Measurements from ENCODE around the gene PDE2A.

Gene PDE2A

DNA sequence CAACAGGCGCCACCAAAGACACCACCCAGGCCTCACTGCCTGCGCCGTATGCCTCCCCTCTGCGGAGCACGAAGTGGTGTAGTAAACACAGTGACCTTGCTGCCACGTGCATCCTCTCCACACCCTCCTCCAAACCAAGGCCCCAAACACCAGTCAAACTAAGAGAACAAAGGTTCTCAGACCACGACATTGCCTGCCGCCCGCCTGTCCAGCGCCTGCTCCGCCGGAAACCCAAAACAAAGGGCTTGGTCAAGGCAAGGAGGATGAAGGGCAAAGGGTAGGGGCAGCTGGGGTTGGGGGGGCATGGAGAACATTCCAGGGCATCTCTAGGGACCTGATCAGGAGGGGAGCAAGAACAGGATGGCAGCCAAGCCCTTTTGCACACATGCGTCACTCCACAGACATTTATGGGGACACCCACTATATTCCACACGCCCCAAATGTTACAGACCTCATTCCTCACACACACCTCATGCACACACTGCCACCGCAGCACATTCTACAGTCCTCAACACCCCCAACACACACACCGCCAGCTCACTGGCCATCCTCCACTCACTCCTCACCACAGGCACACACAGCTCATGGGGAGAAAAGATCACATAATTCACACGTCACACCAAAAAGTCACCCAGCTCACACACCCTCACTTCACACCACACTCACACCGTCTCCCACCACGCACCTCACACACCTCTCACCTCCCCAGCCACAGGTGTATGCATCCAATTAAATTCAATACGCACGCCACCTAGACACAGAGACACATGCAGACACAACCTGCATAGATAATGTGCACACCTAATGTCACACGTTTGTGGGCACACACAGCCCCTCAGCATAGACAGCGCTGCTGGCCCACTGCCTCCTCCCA is 34.5 kb downstream of the PDE2A start:
- H3K4me1 ChIP-seq (ENCODE audit: control insufficient read depth, insufficient read depth, low read length, poor library complexity, severe bottlenecking) = peaks cover 4% of the 10 kb centered on the region
- no peak overlapping the region for H3K27ac ChIP-seq (ENCODE audit: insufficient read depth, low read length, poor library complexity, severe bottlenecking)
- DNase-seq = no peak
- no peaks in the 10 kb centered on the region for H3K36me3 ChIP-seq (ENCODE audit: control insufficient read depth, insufficient read depth, low read length)
- H3K9me3 ChIP-seq (ENCODE audit: control insufficient read depth, low read length) = no peaks in the 10 kb centered on the region
- no peak overlapping the region for H3K4me3 ChIP-seq (ENCODE audit: insufficient read depth, low read depth, low read length, poor library complexity, severe bottlenecking)
- H3K27me3 ChIP-seq (replicated peaks; ENCODE audit: control insufficient read depth, insufficient read depth, low read length, poor library complexity, severe bottlenecking) = peaks cover 14% of the 10 kb centered on the region

DNA sequence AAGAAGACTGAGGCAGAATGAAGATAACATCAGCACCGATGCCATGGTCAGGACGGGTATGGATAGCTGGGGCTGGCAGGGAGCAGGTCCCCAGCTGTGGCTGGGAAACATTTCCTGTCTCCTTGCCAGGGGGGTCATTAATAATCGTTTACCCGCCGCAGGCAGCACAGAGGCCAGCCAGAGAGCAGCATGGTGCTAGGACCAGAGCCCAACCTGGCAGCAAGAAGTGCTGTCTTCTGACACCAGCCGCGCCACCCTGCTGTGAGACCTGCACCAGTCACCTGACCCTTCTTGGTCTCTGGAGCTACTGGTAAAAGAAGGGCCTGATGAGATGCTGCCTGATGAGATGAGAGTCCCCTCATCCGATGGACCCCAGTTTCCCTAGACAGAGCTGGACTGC is 36.3 kb downstream of the PDE2A start:
- H3K9me3 ChIP-seq (ENCODE audit: control insufficient read depth, low read length) = no peaks in the 10 kb centered on the region
- H3K27me3 ChIP-seq (replicated peaks; ENCODE audit: control insufficient read depth, insufficient read depth, low read length, poor library complexity, severe bottlenecking) = peaks cover 14% of the 10 kb centered on the region
- peaks cover under 1% of the 10 kb centered on the region for H3K4me1 ChIP-seq (ENCODE audit: control insufficient read depth, insufficient read depth, low read length, poor library complexity, severe bottlenecking)
- H3K4me3 ChIP-seq (ENCODE audit: insufficient read depth, low read depth, low read length, poor library complexity, severe bottlenecking) = no peak overlapping the region
- no peak for DNase-seq
- no peak overlapping the region for H3K27ac ChIP-seq (ENCODE audit: insufficient read depth, low read length, poor library complexity, severe bottlenecking)
- no peaks in the 10 kb centered on the region for H3K36me3 ChIP-seq (ENCODE audit: control insufficient read depth, insufficient read depth, low read length)

DNA sequence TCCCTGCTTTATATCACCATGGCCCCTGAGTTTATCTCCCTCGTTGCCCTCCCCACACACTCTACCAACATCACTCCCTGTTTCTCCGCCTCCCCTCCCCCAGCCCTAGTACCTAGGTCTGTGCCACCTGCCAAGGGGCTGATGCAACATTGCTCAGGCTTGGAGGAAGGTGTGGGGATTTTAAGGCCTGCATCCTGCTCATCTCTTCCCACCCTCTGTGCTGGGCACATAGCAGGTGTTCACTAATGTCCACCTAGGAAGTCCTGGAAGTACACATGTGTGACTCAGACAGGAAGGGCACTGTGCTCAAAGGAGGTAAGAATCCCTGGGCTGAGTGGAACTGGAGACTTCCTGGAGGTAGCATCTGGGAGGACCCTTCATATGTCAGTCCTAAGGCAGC is 37.0 kb downstream of the PDE2A start:
- Histone ChIP-seq H3K4me1 (ENCODE audit: control insufficient read depth, insufficient read depth, low read length, poor library complexity, severe bottlenecking) (no peaks in the 10 kb centered on the region), H3K27me3 (replicated peaks; ENCODE audit: control insufficient read depth, insufficient read depth, low read length, poor library complexity, severe bottlenecking) (peaks cover 14% of the 10 kb centered on the region), H3K36me3 (ENCODE audit: control insufficient read depth, insufficient read depth, low read length) (no peaks in the 10 kb centered on the region), H3K4me3 (ENCODE audit: insufficient read depth, low read depth, low read length, poor library complexity, severe bottlenecking) (no peak overlapping the region), H3K27ac (ENCODE audit: insufficient read depth, low read length, poor library complexity, severe bottlenecking) (no peak overlapping the region), H3K9me3 (ENCODE audit: control insufficient read depth, low read length) (no peaks in the 10 kb centered on the region)
- DNase-seq = no peak

DNA sequence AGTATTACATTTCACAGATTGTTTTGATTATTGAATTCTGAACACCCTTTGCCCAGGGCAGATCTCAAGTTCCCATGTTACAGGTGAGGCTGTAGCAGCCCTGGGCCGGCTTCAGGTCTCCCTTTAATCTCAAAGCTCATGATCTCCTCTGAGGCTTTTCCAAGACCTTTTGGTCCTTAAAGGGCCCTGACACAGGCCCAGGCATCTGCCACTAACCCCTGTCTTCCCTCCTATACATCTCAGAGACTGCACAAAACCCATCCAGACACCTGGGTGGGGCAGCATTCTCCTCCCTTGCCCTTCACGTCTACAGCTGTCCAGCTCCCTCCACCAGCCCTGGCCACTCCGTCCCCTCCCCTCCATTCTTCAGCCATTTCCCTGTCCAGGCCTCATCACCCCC is 37.8 kb downstream of the PDE2A start:
- no peak overlapping the region for H3K4me3 ChIP-seq (ENCODE audit: insufficient read depth, low read depth, low read length, poor library complexity, severe bottlenecking)
- H3K9me3 ChIP-seq (ENCODE audit: control insufficient read depth, low read length) = no peaks in the 10 kb centered on the region
- DNase-seq = no peak
- H3K27me3 ChIP-seq (replicated peaks; ENCODE audit: control insufficient read depth, insufficient read depth, low read length, poor library complexity, severe bottlenecking) = peaks cover 6% of the 10 kb centered on the region
- H3K36me3 ChIP-seq (ENCODE audit: control insufficient read depth, insufficient read depth, low read length) = no peaks in the 10 kb centered on the region
- H3K4me1 ChIP-seq (ENCODE audit: control insufficient read depth, insufficient read depth, low read length, poor library complexity, severe bottlenecking) = no peaks in the 10 kb centered on the region
- H3K27ac ChIP-seq (ENCODE audit: insufficient read depth, low read length, poor library complexity, severe bottlenecking) = no peak overlapping the region

DNA sequence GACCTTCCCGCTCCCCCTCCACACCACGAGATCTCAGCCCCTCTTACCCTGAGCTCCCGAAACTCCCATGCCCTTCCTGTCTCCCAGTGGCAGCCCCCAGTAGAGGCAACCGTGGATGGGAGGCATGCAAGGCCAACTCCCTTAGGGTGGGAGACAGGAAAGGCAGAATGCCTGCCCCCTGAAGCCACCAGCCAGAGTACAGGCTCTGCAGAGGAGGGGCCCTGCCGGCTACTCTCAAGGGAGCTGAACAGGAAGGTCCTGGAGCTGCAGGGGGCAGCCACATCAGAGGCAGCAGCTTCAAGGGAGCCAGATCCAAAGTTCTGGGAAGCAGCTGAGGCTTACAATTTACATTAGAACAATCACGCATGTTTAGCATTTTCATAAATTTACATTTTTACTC is 38.3 kb downstream of the PDE2A start:
- no peaks in the 10 kb centered on the region for H3K4me1 ChIP-seq (ENCODE audit: control insufficient read depth, insufficient read depth, low read length, poor library complexity, severe bottlenecking)
- peaks cover 3% of the 10 kb centered on the region for H3K27me3 ChIP-seq (replicated peaks; ENCODE audit: control insufficient read depth, insufficient read depth, low read length, poor library complexity, severe bottlenecking)
- no peaks in the 10 kb centered on the region for H3K9me3 ChIP-seq (ENCODE audit: control insufficient read depth, low read length)
- H3K36me3 ChIP-seq (ENCODE audit: control insufficient read depth, insufficient read depth, low read length) = no peaks in the 10 kb centered on the region
- no peak for DNase-seq
- no peak overlapping the region for H3K27ac ChIP-seq (ENCODE audit: insufficient read depth, low read length, poor library complexity, severe bottlenecking)
- H3K4me3 ChIP-seq (ENCODE audit: insufficient read depth, low read depth, low read length, poor library complexity, severe bottlenecking) = no peak overlapping the region

DNA sequence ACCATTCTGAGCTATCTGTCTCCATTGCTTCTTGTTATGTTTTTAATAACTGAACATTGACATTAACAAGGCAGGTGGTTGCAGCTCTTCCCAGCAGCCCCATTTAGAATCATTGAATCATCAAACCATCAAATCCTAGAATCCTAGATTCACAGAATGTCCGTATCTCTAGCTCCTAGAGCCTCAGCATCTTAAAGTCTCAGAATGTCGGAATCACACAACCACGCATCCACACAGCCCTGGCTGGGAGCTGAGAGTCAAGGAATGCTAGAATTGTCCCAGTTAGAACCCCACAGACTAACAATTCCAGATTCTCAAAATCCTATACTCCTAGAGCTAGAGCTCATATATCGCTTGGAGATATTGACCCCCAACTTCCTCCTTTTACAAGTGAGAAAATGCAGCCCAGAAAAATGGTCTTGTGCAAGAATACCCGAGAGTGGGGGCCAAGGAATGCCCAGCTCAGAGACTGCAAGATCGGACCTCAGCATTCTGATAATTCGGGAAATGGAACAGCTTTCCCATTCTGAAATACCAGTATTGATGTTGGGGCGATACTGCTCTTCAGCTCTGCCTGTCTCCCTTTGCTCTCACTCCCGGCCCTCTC is 38.8 kb downstream of the PDE2A start:
- Histone ChIP-seq H3K4me3 (ENCODE audit: insufficient read depth, low read depth, low read length, poor library complexity, severe bottlenecking) (no peak overlapping the region), H3K4me1 (ENCODE audit: control insufficient read depth, insufficient read depth, low read length, poor library complexity, severe bottlenecking) (no peaks in the 10 kb centered on the region), H3K27ac (ENCODE audit: insufficient read depth, low read length, poor library complexity, severe bottlenecking) (no peak overlapping the region), H3K36me3 (ENCODE audit: control insufficient read depth, insufficient read depth, low read length) (no peaks in the 10 kb centered on the region), H3K27me3 (replicated peaks; ENCODE audit: control insufficient read depth, insufficient read depth, low read length, poor library complexity, severe bottlenecking) (peaks cover 3% of the 10 kb centered on the region), H3K9me3 (ENCODE audit: control insufficient read depth, low read length) (no peaks in the 10 kb centered on the region)
- no peak for DNase-seq

DNA sequence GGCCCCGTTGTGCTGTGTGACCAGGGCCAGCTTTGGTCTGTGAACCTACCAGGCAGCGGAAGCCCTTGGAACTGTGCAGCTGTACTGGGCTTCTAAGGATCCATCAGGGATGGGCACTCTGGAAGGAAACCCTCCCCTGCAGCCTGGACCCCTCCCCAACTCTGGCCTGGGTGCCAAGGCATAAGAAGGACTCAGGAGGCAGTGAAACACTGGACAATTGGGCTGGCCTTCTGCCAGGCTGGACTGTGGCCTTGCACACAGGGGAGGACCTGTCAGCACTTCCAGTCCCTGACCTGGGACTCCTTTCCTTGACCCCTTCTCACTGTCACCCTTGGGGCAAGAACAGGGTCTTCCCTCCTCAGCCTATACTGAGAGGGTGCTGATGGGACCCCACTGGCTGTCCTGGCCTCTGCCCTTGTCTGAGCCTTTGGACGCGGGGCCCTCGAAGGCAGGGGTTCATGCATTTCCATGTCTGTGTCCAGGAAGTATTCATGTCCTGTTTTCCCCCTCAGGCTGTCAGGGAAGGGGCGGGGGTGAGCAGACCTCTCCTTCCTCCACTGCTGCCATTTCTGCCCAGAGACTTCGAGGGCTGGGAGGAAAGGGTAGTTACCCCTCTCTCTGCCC is 39.6 kb downstream of the PDE2A start:
- Histone ChIP-seq H3K27ac (ENCODE audit: insufficient read depth, low read length, poor library complexity, severe bottlenecking) (no peak overlapping the region), H3K9me3 (ENCODE audit: control insufficient read depth, low read length) (no peaks in the 10 kb centered on the region), H3K36me3 (ENCODE audit: control insufficient read depth, insufficient read depth, low read length) (no peaks in the 10 kb centered on the region), H3K4me1 (ENCODE audit: control insufficient read depth, insufficient read depth, low read length, poor library complexity, severe bottlenecking) (no peaks in the 10 kb centered on the region), H3K4me3 (ENCODE audit: insufficient read depth, low read depth, low read length, poor library complexity, severe bottlenecking) (no peak overlapping the region), H3K27me3 (replicated peaks; ENCODE audit: control insufficient read depth, insufficient read depth, low read length, poor library complexity, severe bottlenecking) (peaks cover 3% of the 10 kb centered on the region)
- no peak for DNase-seq

DNA sequence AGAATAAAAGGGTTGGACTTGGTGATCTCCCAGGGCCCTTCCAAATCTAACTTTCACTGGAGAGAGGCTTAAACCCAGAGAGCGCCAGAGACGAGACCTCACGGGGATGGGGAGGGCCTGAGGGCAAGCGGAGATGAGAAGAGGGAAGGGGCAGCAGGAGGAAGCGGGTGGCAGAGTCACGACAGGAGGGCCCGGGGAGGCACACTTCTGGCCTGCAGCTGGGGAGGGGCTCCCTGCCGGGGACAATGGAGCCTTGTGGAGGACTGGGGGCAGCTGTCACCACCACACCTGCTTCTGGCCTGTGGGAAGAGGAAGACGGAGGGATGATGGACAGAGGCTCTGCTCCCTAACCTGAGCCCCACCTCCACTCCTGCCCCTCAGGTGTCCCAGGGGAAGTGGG is 40.2 kb downstream of the PDE2A start:
- H3K36me3 ChIP-seq (ENCODE audit: control insufficient read depth, insufficient read depth, low read length) = no peaks in the 10 kb centered on the region
- H3K27me3 ChIP-seq (replicated peaks; ENCODE audit: control insufficient read depth, insufficient read depth, low read length, poor library complexity, severe bottlenecking) = peaks cover 3% of the 10 kb centered on the region
- H3K4me3 ChIP-seq (ENCODE audit: insufficient read depth, low read depth, low read length, poor library complexity, severe bottlenecking) = no peak overlapping the region

DNA sequence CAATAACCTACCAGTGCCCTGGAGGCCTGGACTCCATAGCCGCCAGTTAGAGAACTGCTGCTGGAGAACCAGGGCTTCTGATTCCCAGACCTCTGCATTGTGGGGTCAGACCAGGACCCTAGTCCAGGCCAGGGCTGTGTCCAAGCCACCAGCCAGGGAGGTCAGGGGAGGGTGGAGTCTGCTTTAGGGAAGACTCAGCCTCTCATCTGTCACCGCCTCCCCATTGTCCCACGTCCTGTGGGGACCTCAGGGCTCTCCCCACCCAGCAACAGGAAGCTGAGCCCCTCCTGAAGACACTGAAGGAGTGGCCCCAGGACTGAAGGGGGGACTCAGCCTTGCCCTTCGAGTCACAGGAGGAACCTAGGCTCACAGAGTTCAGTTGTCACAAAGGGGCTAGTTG is 41.2 kb downstream of the PDE2A start:
- Histone ChIP-seq H3K4me3 (ENCODE audit: insufficient read depth, low read depth, low read length, poor library complexity, severe bottlenecking) (no peak overlapping the region), H3K4me1 (ENCODE audit: control insufficient read depth, insufficient read depth, low read length, poor library complexity, severe bottlenecking) (no peaks in the 10 kb centered on the region), H3K9me3 (ENCODE audit: control insufficient read depth, low read length) (no peaks in the 10 kb centered on the region), H3K27ac (ENCODE audit: insufficient read depth, low read length, poor library complexity, severe bottlenecking) (no peak overlapping the region), H3K27me3 (replicated peaks; ENCODE audit: control insufficient read depth, insufficient read depth, low read length, poor library complexity, severe bottlenecking) (peaks cover 3% of the 10 kb centered on the region), H3K36me3 (ENCODE audit: control insufficient read depth, insufficient read depth, low read length) (no peaks in the 10 kb centered on the region)
- no peak for DNase-seq

More for the DNA sequence above, 40.2 kb downstream of the PDE2A start:
- Histone ChIP-seq H3K4me1 (ENCODE audit: control insufficient read depth, insufficient read depth, low read length, poor library complexity, severe bottlenecking) (no peaks in the 10 kb centered on the region), H3K9me3 (ENCODE audit: control insufficient read depth, low read length) (no peaks in the 10 kb centered on the region), H3K27ac (ENCODE audit: insufficient read depth, low read length, poor library complexity, severe bottlenecking) (no peak overlapping the region)
- DNase-seq = no peak

Data from effector memory CD4-positive, alpha-beta T cell (primary cell).